Astrocyte of the hippocampus (primary cell): ENCODE results near the gene SHMT1.
A peak's percentile ranks its signal among the peaks of the same experiment; 100 is the strongest.

Source experiments
- DNase-seq: peaks from one replicate; pipeline ENCODE4 v3.0.0; 2011; ENCODE audit warnings: low read depth, low spot score

The SHMT1 gene

DNA sequence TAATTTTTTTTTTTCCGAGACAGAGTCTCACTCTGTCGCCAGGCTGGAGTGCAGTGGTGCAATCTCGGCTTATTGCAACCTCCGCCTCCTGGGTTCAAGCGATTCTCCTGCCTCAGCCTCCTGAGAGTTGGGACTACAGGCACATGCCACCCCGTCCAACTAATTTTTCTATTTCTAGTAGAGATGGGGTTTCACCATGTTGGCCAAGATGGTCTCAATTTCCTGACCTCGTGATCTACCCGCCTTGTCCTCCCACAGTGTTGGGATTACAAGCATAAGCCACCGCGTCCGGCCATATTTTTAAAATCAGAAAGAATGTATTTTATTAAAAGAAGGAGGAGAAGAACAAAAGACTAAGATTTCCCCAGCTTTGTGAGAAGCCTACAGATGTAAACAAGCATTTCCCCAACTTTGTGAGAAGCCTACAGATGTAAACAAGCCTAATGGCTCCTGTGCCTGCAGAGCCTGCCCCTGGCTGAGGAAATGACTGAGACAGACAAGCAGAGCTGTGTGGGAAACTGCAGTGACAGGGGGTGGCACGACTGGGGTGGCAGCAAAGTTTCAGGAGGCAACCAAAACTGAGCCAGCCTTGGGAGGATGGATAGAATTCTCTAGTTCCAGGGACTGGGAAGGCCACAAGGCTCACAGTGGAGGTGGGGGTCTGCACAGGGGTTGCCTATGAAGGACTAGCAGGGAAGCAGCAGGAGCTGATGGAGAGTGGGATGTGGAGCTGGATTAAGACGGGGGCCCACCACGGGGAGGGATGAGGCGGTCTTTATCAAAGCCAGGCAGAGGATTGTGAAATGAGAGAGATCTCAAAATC, 71.4 kb downstream of the SHMT1 start:
- DNase-seq = no peak

DNA sequence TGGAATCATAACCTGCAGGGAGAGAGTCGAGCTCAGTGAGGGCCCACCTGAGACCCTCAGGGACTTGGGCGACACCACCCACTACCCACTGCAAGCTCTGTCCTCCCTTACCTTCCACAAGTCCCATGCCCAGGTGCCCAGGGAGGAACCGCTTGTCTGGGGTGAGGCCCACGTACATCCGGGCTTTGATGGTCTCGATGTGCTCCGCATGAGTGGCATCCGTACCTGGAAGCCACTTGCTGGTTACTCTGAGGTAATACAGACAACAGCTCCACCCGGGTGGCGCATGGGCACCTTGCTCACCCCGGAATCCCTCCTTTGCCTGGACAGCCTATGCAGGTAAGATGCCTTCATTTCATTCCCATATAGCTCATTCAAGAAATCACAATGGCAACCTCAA, 78.1 kb downstream of the SHMT1 start:
- DNase-seq = no peak

DNA sequence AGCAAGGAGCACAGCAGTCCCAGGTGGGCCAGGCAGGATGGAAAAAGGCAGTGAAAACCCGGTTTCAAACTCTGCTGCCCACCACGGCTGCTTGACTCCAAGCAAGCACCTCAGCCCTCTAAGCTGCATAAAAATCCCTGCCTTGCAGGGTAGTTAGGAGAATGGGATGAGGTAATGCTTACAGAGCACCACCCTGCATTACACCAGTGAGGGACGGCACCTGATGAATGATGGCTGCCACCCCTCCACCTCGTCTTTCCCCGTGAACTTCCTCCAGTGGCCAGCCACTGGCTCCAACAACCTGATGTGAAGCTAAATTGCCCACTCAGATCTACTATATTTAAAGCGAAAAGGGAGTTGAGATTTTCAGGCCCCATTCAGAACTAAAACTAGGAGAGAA, 81.6 kb downstream of the SHMT1 start:
- DNase-seq = no peak

DNA sequence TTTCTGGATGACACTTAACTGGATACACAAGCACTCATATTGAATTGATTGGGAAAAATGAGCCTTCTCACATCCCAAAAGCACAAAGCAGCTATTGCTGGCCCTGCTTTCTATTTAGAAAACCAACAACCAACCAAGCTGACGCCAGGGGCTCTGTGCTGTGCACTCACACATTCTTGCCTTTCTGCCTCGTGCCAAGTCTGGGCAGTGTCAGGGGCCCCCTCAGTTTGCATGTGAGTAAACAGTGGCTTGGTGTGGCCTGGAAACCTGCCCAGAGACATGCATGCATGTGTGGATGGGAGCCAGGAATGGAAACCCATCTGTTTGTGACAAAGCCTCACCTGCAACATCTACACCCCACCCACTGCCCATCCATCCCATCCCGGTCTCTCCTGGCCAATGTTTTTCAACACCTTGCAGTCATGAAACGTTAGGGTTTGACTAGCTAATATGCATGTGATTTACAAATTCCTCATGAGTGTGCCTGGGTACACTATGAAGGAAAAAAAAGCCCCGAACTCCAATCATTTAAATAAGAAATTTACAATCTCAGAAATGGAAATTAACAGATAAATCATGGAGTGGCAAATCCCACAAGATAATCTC, 82.5 kb downstream of the SHMT1 start:
- peak; percentile 62 for DNase-seq

DNA sequence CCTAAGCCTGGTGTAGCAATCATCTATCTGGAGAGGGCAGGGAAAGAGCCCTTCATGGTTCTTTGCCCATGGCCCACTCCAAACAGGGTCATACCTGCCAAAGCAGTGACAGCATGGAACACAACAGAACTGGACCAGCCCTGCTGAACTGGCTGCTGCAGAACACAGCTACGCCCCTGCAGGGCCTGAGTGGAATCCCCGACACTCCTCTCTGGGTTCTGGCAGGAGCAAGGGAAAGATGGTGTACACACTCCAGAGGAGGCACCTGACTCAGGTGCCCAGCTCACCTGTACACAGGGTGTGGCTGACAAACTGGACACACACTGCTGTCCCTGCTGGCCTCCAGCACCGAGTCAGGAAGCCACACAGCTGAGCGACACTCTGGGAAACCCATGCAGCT, 83.1 kb downstream of the SHMT1 start:
- no peak for DNase-seq

DNA sequence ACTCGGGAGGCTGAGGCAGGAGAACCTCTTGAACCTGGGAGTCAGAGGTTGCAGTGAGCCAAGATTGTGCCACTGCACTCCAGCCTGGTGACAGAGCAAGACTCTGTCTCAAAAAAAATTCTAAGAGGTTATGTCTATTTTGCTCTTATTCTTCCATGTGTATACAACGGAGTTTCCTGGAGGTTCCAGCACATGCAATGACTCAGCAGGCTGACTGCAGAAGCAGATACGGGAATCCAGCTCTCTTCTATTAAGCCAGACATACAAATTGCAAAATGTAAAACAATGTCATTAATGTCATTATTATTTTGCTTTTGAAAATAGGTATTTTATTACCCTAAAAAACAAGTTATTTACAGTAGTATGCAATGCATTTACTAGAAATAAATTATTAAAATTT, 84.5 kb downstream of the SHMT1 start:
- DNase-seq = peak; percentile 28
